OCI-LY1 (cell line): ENCODE data around the gene GNG2.

ENCODE experiments used
- H2AFZ ChIP-seq: fragments of 200-600 bp; sonication (generic), shearing (Covaris generic); 2 replicates; pipeline ENCODE4 v1.6.0; 2014; ENCODE audit warnings: antibody characterized with exemption, mild to moderate bottlenecking, low read length
- H3F3A ChIP-seq: fragments of 200-600 bp; sonication (generic), shearing (Covaris generic); 2 replicates; pipeline ENCODE4 v1.6.0; 2014; ENCODE audit warnings: mild to moderate bottlenecking, antibody characterized with exemption, low read length, moderate library complexity; ENCODE audit not compliant: insufficient read depth
- H3K27ac ChIP-seq: fragments of 200-600 bp; sonication (generic); 2 replicates; pipeline ENCODE4 v1.5.1; 2014; ENCODE audit warnings: low read length, mixed run types, mild to moderate bottlenecking, low read depth; ENCODE audit not compliant: poor library complexity, severe bottlenecking
- H3K27me3 ChIP-seq: fragments of 200-600 bp; sonication (generic); 2 replicates; pipeline ENCODE4 v1.6.0; 2014; ENCODE audit warnings: antibody characterized with exemption, mild to moderate bottlenecking, low read length, moderate library complexity; ENCODE audit not compliant: insufficient read depth
- H3K36me3 ChIP-seq: fragments of 200-600 bp; sonication (generic); 2 replicates; pipeline ENCODE4 v1.6.1; 2014; ENCODE audit warnings: mild to moderate bottlenecking, antibody characterized with exemption, low read length, moderate library complexity, mixed read lengths; ENCODE audit not compliant: insufficient read depth
- H3K4me1 ChIP-seq: fragments of 200-600 bp; sonication (generic); 2 replicates; pipeline ENCODE4 v1.5.1; 2014; ENCODE audit warnings: mild to moderate bottlenecking, low read length, moderate library complexity; ENCODE audit not compliant: insufficient read depth, severe bottlenecking
- H3K4me2 ChIP-seq: fragments of 200-600 bp; sonication (generic), shearing (Covaris generic); 2 replicates; pipeline ENCODE4 v1.6.1; 2014; ENCODE audit warnings: low read length
- H3K4me3 ChIP-seq: fragments of 200-600 bp; sonication (generic); 2 replicates; pipeline ENCODE4 v1.5.1; 2014; ENCODE audit warnings: low read length, low read depth, mild to moderate bottlenecking, mixed read lengths; ENCODE audit not compliant: poor library complexity, severe bottlenecking
- H3K79me2 ChIP-seq: fragments of 200-600 bp; shearing (Covaris generic); 2 replicates; pipeline ENCODE4 v1.6.1; 2016; ENCODE audit warnings: mixed run types, low read length, mixed read lengths; ENCODE audit not compliant: insufficient read depth
- H3K9ac ChIP-seq: fragments of 200-600 bp; sonication (generic), shearing (Covaris generic); 2 replicates; pipeline ENCODE4 v1.6.1; 2014; ENCODE audit warnings: mild to moderate bottlenecking, low read length, mixed read lengths
- H3K9me2 ChIP-seq: fragments of 200-600 bp; sonication (generic), shearing (Covaris generic); 2 replicates; pipeline ENCODE4 v1.6.1; 2014; ENCODE audit warnings: low read depth, mild to moderate bottlenecking, low read length, mixed read lengths
- H3K9me3 ChIP-seq: fragments of 200-600 bp; shearing (Covaris generic); 2 replicates; pipeline ENCODE4 v1.6.1; 2014; ENCODE audit warnings: low read length, mixed read lengths
- H4K20me1 ChIP-seq: fragments of 200-600 bp; sonication (generic), shearing (Covaris generic); 2 replicates; pipeline ENCODE4 v1.6.0; 2016; ENCODE audit warnings: mild to moderate bottlenecking, low read length; ENCODE audit not compliant: insufficient read depth
- EZH2 ChIP-seq: fragments of 200-600 bp; sonication (generic), shearing (Covaris generic); IDR thresholded peaks from 2 replicates; pipeline ENCODE4 v1.8.0; 2017; ENCODE audit warnings: borderline replicate concordance, mixed run types, mild to moderate bottlenecking, antibody characterized with exemption, low read length, moderate library complexity, mixed read lengths
- TF ChIP-seq, protein P1 (sequence below): fragments of 200-600 bp; sonication (generic), shearing (Covaris generic); IDR thresholded peaks from 2 replicates; pipeline ENCODE4 v1.5.1; 2017; ENCODE audit warnings: mild to moderate bottlenecking, antibody characterized with exemption, low read length, moderate library complexity, mixed read lengths

GNG2 gene

DNA sequence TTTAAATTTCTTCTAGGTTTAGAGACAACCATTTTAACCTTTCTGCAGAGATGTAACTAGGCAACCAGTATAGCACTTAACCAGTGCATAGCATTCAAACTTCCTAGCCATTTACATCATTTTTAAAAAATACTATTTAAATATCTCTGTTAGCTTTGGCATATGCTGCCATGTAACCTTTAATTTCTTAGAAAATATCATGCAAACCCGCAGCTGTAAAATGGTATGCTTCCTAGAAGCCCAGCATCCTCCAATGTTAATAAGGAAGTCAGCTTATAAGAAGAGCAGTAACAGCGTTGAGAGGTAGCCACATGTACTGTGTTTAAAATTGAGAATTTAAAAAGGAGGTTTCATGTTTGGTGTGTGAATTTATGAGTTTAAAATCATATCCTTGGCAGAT is 22.8 kb downstream of the GNG2 start:
- Histone ChIP-seq H3F3A (no peaks in the 10 kb centered on the region), H3K9me2 (no peaks in the 10 kb centered on the region), H4K20me1 (no peaks in the 10 kb centered on the region), H3K9me3 (no peaks in the 10 kb centered on the region), H3K4me2 (no peak overlapping the region), H3K27me3 (no peaks in the 10 kb centered on the region), H3K9ac (no peak overlapping the region), H2AFZ (no peak overlapping the region), H3K36me3 (no peaks in the 10 kb centered on the region), H3K79me2 (no peaks in the 10 kb centered on the region), H3K27ac (no peak overlapping the region), H3K4me3 (no peak overlapping the region), H3K4me1 (no peaks in the 10 kb centered on the region)
- TF ChIP-seq EZH2: no peak

DNA sequence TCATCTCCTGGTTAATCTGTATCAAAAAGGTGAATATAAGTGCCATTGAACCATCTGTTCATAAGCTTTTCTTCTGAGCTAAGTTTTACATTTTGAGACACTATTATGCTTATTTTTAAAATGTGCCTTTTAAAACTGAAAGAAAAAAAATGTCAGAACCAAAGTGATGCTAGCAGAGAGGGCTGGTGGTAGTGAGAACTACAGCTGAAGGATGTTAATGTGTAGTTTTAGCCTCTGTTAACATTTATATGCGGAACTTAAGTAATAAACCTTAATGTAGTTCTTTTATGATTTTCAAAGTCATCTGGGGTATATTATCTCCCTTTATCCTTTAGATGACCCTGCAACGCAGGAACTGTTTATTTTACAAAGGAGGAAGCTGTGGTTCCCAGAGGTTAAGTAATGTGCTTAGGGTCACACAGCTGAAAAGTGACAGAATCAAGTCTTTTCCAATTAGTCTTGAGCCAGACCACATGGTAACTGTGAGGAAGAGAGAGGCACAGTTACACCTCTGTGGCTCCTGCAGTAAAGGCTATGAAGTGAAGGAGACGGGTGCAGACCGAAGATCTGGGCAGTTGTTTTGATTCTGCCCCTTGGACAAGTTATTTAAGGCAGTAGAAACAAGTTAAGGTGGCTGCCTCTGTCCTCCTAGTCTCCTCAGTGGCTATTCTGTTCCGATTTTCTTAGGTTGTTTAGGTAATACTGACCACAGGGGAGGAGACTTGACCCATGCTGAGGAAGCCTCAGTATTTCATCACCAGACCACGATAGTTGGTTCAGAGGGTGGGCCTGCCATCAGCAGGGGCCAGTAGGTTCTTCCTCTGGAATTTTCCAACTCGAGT is 23.9 kb downstream of the GNG2 start:
- no peak overlapping the region for H2AFZ ChIP-seq
- no peaks in the 10 kb centered on the region for H3K27me3 ChIP-seq
- no peaks in the 10 kb centered on the region for H3K79me2 ChIP-seq
- no peak overlapping the region for H3K27ac ChIP-seq
- H4K20me1 ChIP-seq: no peaks in the 10 kb centered on the region
- no peak overlapping the region for H3K9ac ChIP-seq
- TF ChIP-seq, protein P1, sequence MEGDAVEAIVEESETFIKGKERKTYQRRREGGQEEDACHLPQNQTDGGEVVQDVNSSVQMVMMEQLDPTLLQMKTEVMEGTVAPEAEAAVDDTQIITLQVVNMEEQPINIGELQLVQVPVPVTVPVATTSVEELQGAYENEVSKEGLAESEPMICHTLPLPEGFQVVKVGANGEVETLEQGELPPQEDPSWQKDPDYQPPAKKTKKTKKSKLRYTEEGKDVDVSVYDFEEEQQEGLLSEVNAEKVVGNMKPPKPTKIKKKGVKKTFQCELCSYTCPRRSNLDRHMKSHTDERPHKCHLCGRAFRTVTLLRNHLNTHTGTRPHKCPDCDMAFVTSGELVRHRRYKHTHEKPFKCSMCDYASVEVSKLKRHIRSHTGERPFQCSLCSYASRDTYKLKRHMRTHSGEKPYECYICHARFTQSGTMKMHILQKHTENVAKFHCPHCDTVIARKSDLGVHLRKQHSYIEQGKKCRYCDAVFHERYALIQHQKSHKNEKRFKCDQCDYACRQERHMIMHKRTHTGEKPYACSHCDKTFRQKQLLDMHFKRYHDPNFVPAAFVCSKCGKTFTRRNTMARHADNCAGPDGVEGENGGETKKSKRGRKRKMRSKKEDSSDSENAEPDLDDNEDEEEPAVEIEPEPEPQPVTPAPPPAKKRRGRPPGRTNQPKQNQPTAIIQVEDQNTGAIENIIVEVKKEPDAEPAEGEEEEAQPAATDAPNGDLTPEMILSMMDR: no peak
- no peak for TF ChIP-seq EZH2
- H3F3A ChIP-seq: no peaks in the 10 kb centered on the region
- H3K9me3 ChIP-seq: no peaks in the 10 kb centered on the region
- no peak overlapping the region for H3K4me3 ChIP-seq
- no peaks in the 10 kb centered on the region for H3K4me1 ChIP-seq
- no peaks in the 10 kb centered on the region for H3K36me3 ChIP-seq
- H3K4me2 ChIP-seq: no peak overlapping the region
- no peaks in the 10 kb centered on the region for H3K9me2 ChIP-seq

DNA sequence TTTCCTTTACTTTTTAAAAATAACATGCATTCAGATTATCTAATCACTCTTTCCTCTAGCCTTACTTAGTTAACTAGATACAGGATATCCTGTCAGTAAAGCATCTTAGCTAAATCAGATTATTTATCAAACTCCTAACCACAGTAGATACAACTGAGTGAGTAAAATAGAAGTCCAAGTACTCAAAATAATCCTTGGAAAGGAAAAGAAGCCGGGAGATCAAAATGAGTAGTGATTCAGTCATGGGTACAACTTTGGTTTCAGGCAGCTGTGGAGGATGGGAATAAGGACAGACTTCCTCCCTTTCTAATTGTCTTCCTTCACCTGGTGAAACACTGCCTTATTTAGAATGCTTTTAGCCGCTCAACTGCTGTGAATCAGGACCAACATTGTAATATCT is 29.4 kb downstream of the GNG2 start:
- H3K27ac ChIP-seq: no peak overlapping the region
- TF ChIP-seq, protein P1: no peak
- TF ChIP-seq EZH2: no peak
- no peaks in the 10 kb centered on the region for H3K9me3 ChIP-seq
- no peaks in the 10 kb centered on the region for H3K9me2 ChIP-seq
- H3K4me1 ChIP-seq: no peaks in the 10 kb centered on the region
- no peaks in the 10 kb centered on the region for H4K20me1 ChIP-seq
- no peaks in the 10 kb centered on the region for H3K36me3 ChIP-seq
- H3K4me2 ChIP-seq: no peak overlapping the region
- H3F3A ChIP-seq: no peaks in the 10 kb centered on the region
- no peak overlapping the region for H2AFZ ChIP-seq
- H3K9ac ChIP-seq: no peak overlapping the region
- no peak overlapping the region for H3K4me3 ChIP-seq
- H3K27me3 ChIP-seq: no peaks in the 10 kb centered on the region
- no peaks in the 10 kb centered on the region for H3K79me2 ChIP-seq

DNA sequence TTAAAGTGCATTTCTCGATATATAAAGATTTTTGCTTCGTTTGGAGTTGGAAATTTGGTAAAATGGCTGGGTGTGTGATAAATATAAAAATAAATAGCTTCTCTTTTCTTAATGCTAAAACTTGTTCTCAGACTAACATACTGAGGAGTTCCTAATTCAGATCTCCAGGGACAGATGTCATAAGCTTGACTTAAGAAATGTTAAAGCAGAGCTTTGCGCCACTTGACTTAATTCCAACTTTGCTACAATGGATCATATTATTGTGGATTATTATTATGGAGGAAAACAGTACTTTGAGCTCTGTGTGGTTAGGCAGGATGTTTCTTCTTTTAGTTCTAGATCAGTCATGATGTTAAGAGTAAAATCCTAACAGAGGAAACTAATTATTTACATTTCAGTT is 33.8 kb downstream of the GNG2 start:
- H3K4me2 ChIP-seq: no peak overlapping the region
- no peaks in the 10 kb centered on the region for H3K4me1 ChIP-seq
- no peak overlapping the region for H3K4me3 ChIP-seq
- no peaks in the 10 kb centered on the region for H3K27me3 ChIP-seq
- no peak for TF ChIP-seq EZH2
- TF ChIP-seq, protein P1: no peak
- H3F3A ChIP-seq: no peaks in the 10 kb centered on the region
- no peak overlapping the region for H3K27ac ChIP-seq
- no peak overlapping the region for H2AFZ ChIP-seq
- no peaks in the 10 kb centered on the region for H3K36me3 ChIP-seq
- H3K9ac ChIP-seq: no peak overlapping the region
- no peaks in the 10 kb centered on the region for H3K9me3 ChIP-seq
- H3K79me2 ChIP-seq: no peaks in the 10 kb centered on the region
- no peaks in the 10 kb centered on the region for H3K9me2 ChIP-seq
- no peaks in the 10 kb centered on the region for H4K20me1 ChIP-seq
